DND-41 (cell line): ENCODE measurements around the gene NSUN5.
"Not testable (repeated sequence)": the region's sequence is repeated elsewhere in the genome, so short reads cannot be mapped to it uniquely, and the experiment has no call there.

Source experiments
- ATAC-seq: fragments of 200-7000 bp; cut with Tn5 transposase; 3 replicates; pipeline ENCODE4 v1.9.1; 2021; ENCODE audit warnings: low read depth; ENCODE audit not compliant: insufficient read depth
- DNase-seq: peaks from one replicate; pipeline ENCODE4 v3.0.0-alpha.2; 2020
- H2AFZ ChIP-seq: 2 replicates; pipeline ENCODE4 v1.6.0; 2012; ENCODE audit warnings: low read depth, low read length
- H3K27ac ChIP-seq: 2 replicates; pipeline ENCODE4 v1.5.1; 2012; ENCODE audit warnings: low read length, inconsistent platforms
- H3K27me3 ChIP-seq: fragments of 200-600 bp; sonication (generic); 2 replicates; pipeline ENCODE4 v1.6.0; 2012; ENCODE audit warnings: low read length, mild to moderate bottlenecking, inconsistent platforms; ENCODE audit not compliant: insufficient read depth, poor library complexity
- H3K36me3 ChIP-seq: 2 replicates; pipeline ENCODE4 v1.5.1; 2012; ENCODE audit warnings: low read length, inconsistent platforms; ENCODE audit not compliant: insufficient read depth
- H3K4me1 ChIP-seq: 2 replicates; pipeline ENCODE4 v1.5.1; 2012; ENCODE audit warnings: mild to moderate bottlenecking, low read length; ENCODE audit not compliant: insufficient read depth
- H3K4me2 ChIP-seq: 2 replicates; pipeline ENCODE4 v1.6.0; 2012; ENCODE audit warnings: mild to moderate bottlenecking, moderate library complexity, low read length, inconsistent platforms; ENCODE audit not compliant: insufficient read depth
- H3K4me3 ChIP-seq, 2 experiments: fragments of 200-600 bp in 1 of 2; shearing (Covaris generic) in 1 of 2; 2 replicates each; pipeline ENCODE4 v1.5.1; 2012 to 2016; ENCODE audit warnings: inconsistent platforms in 2 of 2, low read length in 2 of 2, mild to moderate bottlenecking in 2 of 2, low read depth in 1 of 2, moderate library complexity in 1 of 2
- H3K79me2 ChIP-seq: 2 replicates; pipeline ENCODE4 v1.6.0; 2012; ENCODE audit warnings: low read length, inconsistent platforms; ENCODE audit not compliant: insufficient read depth
- H3K9ac ChIP-seq: 2 replicates; pipeline ENCODE4 v1.6.0; 2012; ENCODE audit warnings: low read depth, mild to moderate bottlenecking, inconsistent platforms, low read length, moderate library complexity
- H3K9me3 ChIP-seq: 2 replicates; pipeline ENCODE4 v1.5.1; 2012; ENCODE audit warnings: low read length, moderate library complexity, mild to moderate bottlenecking, inconsistent platforms; ENCODE audit not compliant: insufficient read depth, severe bottlenecking
- H4K20me1 ChIP-seq: 2 replicates; pipeline ENCODE4 v1.6.0; 2012; ENCODE audit warnings: low read length; ENCODE audit not compliant: insufficient read depth
- EZH2 ChIP-seq: IDR thresholded peaks from 3 replicates; pipeline ENCODE4 v1.6.1; 2012; ENCODE audit warnings: borderline replicate concordance, low read depth, mild to moderate bottlenecking, moderate library complexity, low read length, inconsistent platforms; ENCODE audit not compliant: severe bottlenecking
- TF ChIP-seq, protein P1 (sequence below): IDR thresholded peaks from 2 replicates; pipeline ENCODE4 v1.5.1; 2012; ENCODE audit warnings: borderline replicate concordance, low read length, moderate library complexity, mild to moderate bottlenecking; ENCODE audit not compliant: poor library complexity, severe bottlenecking; ENCODE audit errors: extremely low read depth

Gene NSUN5

GRCh38 chr7:73312831-73313520 lies 4.3 kb upstream of the NSUN5 start:
- H3K4me3 ChIP-seq = no peak overlapping the region
- H3K9ac ChIP-seq = no peak overlapping the region
- ATAC-seq (no peak), DNase-seq (no peak)
- no peak for TF ChIP-seq EZH2
- TF ChIP-seq, protein P1, sequence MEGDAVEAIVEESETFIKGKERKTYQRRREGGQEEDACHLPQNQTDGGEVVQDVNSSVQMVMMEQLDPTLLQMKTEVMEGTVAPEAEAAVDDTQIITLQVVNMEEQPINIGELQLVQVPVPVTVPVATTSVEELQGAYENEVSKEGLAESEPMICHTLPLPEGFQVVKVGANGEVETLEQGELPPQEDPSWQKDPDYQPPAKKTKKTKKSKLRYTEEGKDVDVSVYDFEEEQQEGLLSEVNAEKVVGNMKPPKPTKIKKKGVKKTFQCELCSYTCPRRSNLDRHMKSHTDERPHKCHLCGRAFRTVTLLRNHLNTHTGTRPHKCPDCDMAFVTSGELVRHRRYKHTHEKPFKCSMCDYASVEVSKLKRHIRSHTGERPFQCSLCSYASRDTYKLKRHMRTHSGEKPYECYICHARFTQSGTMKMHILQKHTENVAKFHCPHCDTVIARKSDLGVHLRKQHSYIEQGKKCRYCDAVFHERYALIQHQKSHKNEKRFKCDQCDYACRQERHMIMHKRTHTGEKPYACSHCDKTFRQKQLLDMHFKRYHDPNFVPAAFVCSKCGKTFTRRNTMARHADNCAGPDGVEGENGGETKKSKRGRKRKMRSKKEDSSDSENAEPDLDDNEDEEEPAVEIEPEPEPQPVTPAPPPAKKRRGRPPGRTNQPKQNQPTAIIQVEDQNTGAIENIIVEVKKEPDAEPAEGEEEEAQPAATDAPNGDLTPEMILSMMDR = no peak
- peaks cover under 1% of the 10 kb centered on the region; the same call in 1 of the 2 replicates for H3K36me3 ChIP-seq
- no peak overlapping the region for H3K27ac ChIP-seq
- H3K27me3 ChIP-seq = no peaks in the 10 kb centered on the region
- H2AFZ ChIP-seq = no peak overlapping the region
- H3K9me3 ChIP-seq = no peaks in the 10 kb centered on the region
- no peak overlapping the region for H3K4me2 ChIP-seq
- peaks cover 15% of the 10 kb centered on the region for H3K79me2 ChIP-seq
- H3K4me1 ChIP-seq = peaks cover 13% of the 10 kb centered on the region
- H4K20me1 ChIP-seq = 0 out of 2 replicates have a peak, but pooled peaks cover under 1% of the 10 kb centered on the region

GRCh38 chr7:73311421-73311820 lies 2.8 kb upstream of the NSUN5 start:
- Histone ChIP-seq H3K79me2 (peaks cover 30% of the 10 kb centered on the region), H4K20me1 (peaks cover 15% of the 10 kb centered on the region; the same call in 1 of the 2 replicates), H3K36me3 (peaks cover 16% of the 10 kb centered on the region), H3K4me1 (peaks cover 28% of the 10 kb centered on the region)
- not testable (repeated sequence) for H3K4me2 ChIP-seq, H3K9me3 ChIP-seq, H2AFZ ChIP-seq, DNase-seq, ATAC-seq, H3K27ac ChIP-seq, H3K4me3 ChIP-seq, H3K27me3 ChIP-seq, H3K9ac ChIP-seq

DNA sequence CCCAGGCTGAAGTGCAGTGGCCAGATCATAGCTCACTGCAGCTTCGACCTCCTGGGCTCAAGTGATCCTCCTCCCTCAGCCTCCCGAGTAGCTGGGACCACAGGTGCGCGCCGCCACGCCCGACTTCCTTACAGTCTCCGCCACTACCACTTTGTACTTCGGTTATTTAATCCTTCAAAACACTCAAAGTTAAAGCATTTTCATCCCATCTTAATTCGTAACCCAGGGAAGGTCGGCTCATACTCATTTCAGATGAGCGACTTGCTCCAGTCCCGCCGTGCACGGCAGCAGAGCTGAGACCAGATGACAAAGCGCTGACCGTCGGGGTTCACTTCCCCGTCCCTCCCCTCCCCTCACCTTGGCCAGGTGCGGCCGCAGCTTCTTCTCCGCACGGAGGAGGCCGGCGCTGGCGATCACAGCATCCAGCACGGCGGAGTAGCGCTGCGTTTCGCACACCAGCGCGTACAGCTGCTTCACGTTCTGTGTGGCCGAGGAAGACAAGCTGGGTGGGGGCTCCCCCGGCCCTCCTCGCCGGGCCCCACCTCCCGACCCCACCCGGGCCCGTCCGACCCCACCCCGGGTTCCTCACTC lies 457 bp downstream of the NSUN5 start:
- H2AFZ ChIP-seq = peak overlapping the region; percentile 76
- peak overlapping the region; percentile 49 to 64; a peak in 3 of 4 replicates for H3K4me3 ChIP-seq
- peak overlapping the region; percentile 80 for H3K27ac ChIP-seq
- TF ChIP-seq EZH2 = no peak
- TF ChIP-seq, protein P1 = no peak
- DNase-seq = no peak
- H3K4me1 ChIP-seq = peaks cover 30% of the 10 kb centered on the region
- H3K79me2 ChIP-seq = peaks cover 36% of the 10 kb centered on the region
- ATAC-seq = peak; percentile 56
- no peaks in the 10 kb centered on the region for H3K27me3 ChIP-seq
- H3K36me3 ChIP-seq = peaks cover 46% of the 10 kb centered on the region
- no peaks in the 10 kb centered on the region for H3K9me3 ChIP-seq
- H3K4me2 ChIP-seq = peak overlapping the region; percentile 77
- peaks cover 25% of the 10 kb centered on the region; the same call in 1 of the 2 replicates for H4K20me1 ChIP-seq
- H3K9ac ChIP-seq = peak overlapping the region; percentile 71

GRCh38 chr7:73307436-73307835 lies 1.2 kb downstream of the NSUN5 start:
- ATAC-seq = no peak
- no peak overlapping the region for H3K27ac ChIP-seq
- no peaks in the 10 kb centered on the region for H3K9me3 ChIP-seq

DNA sequence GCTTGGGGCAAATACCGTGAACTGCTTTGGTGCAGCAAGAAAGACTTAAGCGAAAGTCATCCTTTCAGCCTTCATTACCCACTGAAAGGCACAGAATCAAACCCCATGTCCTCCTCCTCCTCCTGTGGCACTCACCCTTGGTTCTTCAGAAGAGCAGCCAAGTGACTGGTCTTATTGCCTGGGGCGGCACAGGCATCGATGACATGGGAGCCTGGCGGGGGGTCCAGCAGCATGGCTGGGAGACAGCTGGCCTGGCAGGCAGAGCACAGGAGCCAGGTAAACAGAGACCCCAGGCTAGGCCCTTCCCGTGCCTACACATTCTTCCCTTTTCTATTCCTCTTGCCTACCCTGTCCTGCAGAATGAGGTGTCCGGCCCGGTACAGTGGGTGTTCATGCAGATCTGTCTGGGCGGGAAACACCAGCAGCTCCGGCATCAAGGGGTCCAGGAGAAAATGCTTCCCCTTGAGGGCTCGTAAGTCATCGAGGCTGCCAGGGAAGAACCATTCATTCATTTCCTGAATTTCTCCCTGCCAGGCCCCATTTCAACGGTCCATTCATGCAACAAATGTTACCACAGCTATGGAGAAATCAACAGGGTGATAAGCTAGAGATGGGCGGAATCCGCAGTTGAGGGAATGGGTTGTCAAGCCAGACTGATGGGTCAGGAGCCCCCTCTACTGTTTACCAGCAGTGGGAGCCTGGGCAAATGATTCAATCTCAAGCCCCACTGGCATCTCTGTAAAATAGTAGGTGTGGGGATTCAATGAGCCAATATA lies 3.8 kb downstream of the NSUN5 start:
- H3K9me3 ChIP-seq, H3K4me2 ChIP-seq, H3K27ac ChIP-seq, DNase-seq, ATAC-seq, H2AFZ ChIP-seq, H3K9ac ChIP-seq, H3K27me3 ChIP-seq, H3K4me3 ChIP-seq: not testable (repeated sequence)
- Histone ChIP-seq H4K20me1 (peaks cover 25% of the 10 kb centered on the region; the same call in 1 of the 2 replicates), H3K36me3 (peaks cover 52% of the 10 kb centered on the region), H3K79me2 (peaks cover 36% of the 10 kb centered on the region), H3K4me1 (peaks cover 29% of the 10 kb centered on the region)

More at GRCh38 chr7:73307436-73307835, 1.2 kb downstream of the NSUN5 start:
- Histone ChIP-seq H3K27me3 (no peaks in the 10 kb centered on the region), H3K4me3 (peak overlapping the region; percentile 49 to 64; a peak in 3 of 4 replicates), H4K20me1 (peaks cover 25% of the 10 kb centered on the region; the same call in 1 of the 2 replicates), H3K4me2 (peak overlapping the region; percentile 77), H2AFZ (no peak overlapping the region), H3K36me3 (peaks cover 52% of the 10 kb centered on the region), H3K9ac (peak overlapping the region; percentile 71), H3K4me1 (peaks cover 30% of the 10 kb centered on the region), H3K79me2 (peaks cover 36% of the 10 kb centered on the region)
- no peak for TF ChIP-seq EZH2
- TF ChIP-seq, protein P1 = no peak
- DNase-seq = no peak
